Inferior parietal cortex (tissue), 1 donor: Measurements from ENCODE around the gene TNFRSF14.

Experiments used
- DNase-seq: peaks from one replicate; pipeline ENCODE4 v3.0.0-alpha.2; 2016; ENCODE audit errors: extremely low spot score

TNFRSF14 gene

GRCh38 chr1:2587071-2587859 lies 31.1 kb downstream of the TNFRSF14 start:
- no peak for DNase-seq

GRCh38 chr1:2587860-2588571 lies 31.8 kb downstream of the TNFRSF14 start:
- no peak for DNase-seq

- DNase-seq = no peak
Observed at GRCh38 chr1:2588661-2589430, 32.7 kb downstream of the TNFRSF14 start.

- DNase-seq = no peak
Observed at GRCh38 chr1:2589431-2590232, 33.5 kb downstream of the TNFRSF14 start.

- DNase-seq = no peak
Observed at GRCh38 chr1:2590233-2591141, 34.3 kb downstream of the TNFRSF14 start.

- no peak for DNase-seq
Observed at GRCh38 chr1:2591233-2591580, 35.0 kb downstream of the TNFRSF14 start.

- DNase-seq = no peak
Observed at GRCh38 chr1:2591581-2592261, 35.5 kb downstream of the TNFRSF14 start.

GRCh38 chr1:2592672-2593071 lies 36.5 kb downstream of the TNFRSF14 start:
- no peak for DNase-seq

GRCh38 chr1:2593251-2593878 lies 37.2 kb downstream of the TNFRSF14 start:
- no peak for DNase-seq

GRCh38 chr1:2594001-2594640 lies 38.0 kb downstream of the TNFRSF14 start:
- DNase-seq = no peak

GRCh38 chr1:2594641-2595131 lies 38.5 kb downstream of the TNFRSF14 start:
- no peak for DNase-seq

GRCh38 chr1:2595261-2595811 lies 39.2 kb downstream of the TNFRSF14 start:
- DNase-seq = no peak

GRCh38 chr1:2595812-2596529 lies 39.8 kb downstream of the TNFRSF14 start:
- DNase-seq = no peak

GRCh38 chr1:2596530-2597333 lies 40.6 kb downstream of the TNFRSF14 start:
- no peak for DNase-seq

- DNase-seq = no peak
Observed at GRCh38 chr1:2597441-2598328, 41.5 kb downstream of the TNFRSF14 start.

- no peak for DNase-seq
Observed at GRCh38 chr1:2598329-2598931, 42.3 kb downstream of the TNFRSF14 start.
